ENCODE data around the gene PLEKHN1.
A peak's percentile ranks its signal among the peaks of the same experiment; 100 is the strongest.

The PLEKHN1 gene

GRCh38 chr1:997993-998744 is 31.9 kb downstream of the PLEKHN1 start:
- H3K27ac Mint-ChIP-seq: no peak overlapping the region
- H3K9me3 Mint-ChIP-seq: peaks cover under 1% of the 10 kb centered on the region
- H3K4me1 Mint-ChIP-seq: peaks cover 4% of the 10 kb centered on the region
- no peaks in the 10 kb centered on the region for H3K36me3 Mint-ChIP-seq (ENCODE audit: low read depth)
- peaks cover 20% of the 10 kb centered on the region for H3K27me3 Mint-ChIP-seq (ENCODE audit: low read depth)
- no peak for TF ChIP-seq CTCF (IDR thresholded peaks at IDR 0.05; ENCODE audit: unreplicated experiment in 3 of 3)
- H3K4me3 Mint-ChIP-seq: peak overlapping the region; percentile 77 to 81 (median 80)

GRCh38 chr1:998745-998994 is 32.4 kb downstream of the PLEKHN1 start:
- no peak overlapping the region for H3K27ac Mint-ChIP-seq
- no peaks in the 10 kb centered on the region for H3K36me3 Mint-ChIP-seq (ENCODE audit: low read depth)
- H3K9me3 Mint-ChIP-seq: no peaks in the 10 kb centered on the region
- TF ChIP-seq CTCF (IDR thresholded peaks at IDR 0.05; ENCODE audit: unreplicated experiment in 3 of 3): no peak
- H3K27me3 Mint-ChIP-seq (ENCODE audit: low read depth): peaks cover 20% of the 10 kb centered on the region
- H3K4me3 Mint-ChIP-seq: peak overlapping the region; percentile 77 to 81 (median 80)
- peaks cover 4% of the 10 kb centered on the region for H3K4me1 Mint-ChIP-seq

GRCh38 chr1:998995-999724 is 32.9 kb downstream of the PLEKHN1 start:
- peak overlapping the region; percentile 62 to 71 (median 69) for H3K4me3 Mint-ChIP-seq
- H3K9me3 Mint-ChIP-seq: no peaks in the 10 kb centered on the region
- peaks cover 4% of the 10 kb centered on the region for H3K4me1 Mint-ChIP-seq
- H3K27me3 Mint-ChIP-seq (ENCODE audit: low read depth): peaks cover 20% of the 10 kb centered on the region
- no peak for TF ChIP-seq CTCF (IDR thresholded peaks at IDR 0.05; ENCODE audit: unreplicated experiment in 3 of 3)
- no peak overlapping the region for H3K27ac Mint-ChIP-seq
- H3K36me3 Mint-ChIP-seq (ENCODE audit: low read depth): no peaks in the 10 kb centered on the region

- no peaks in the 10 kb centered on the region for H3K36me3 Mint-ChIP-seq (ENCODE audit: low read depth)
These were observed 33.6 kb downstream of the PLEKHN1 start, which contains the start of gene HES4 for GRCh38 chr1:999725-1000356. HES4 (minus strand) TSS chr1:1000097; CDS start chr1:999973, 124 bp downstream.

GRCh38 chr1:1000357-1001056 is 34.2 kb downstream of the PLEKHN1 start:
- no peaks in the 10 kb centered on the region for H3K36me3 Mint-ChIP-seq (ENCODE audit: low read depth)
- peak overlapping the region; percentile 74 to 94 (median 93) for H3K27ac Mint-ChIP-seq
- peaks cover 14% of the 10 kb centered on the region for H3K27me3 Mint-ChIP-seq (ENCODE audit: low read depth)
- H3K4me3 Mint-ChIP-seq: peak overlapping the region; percentile 87 to 91 (median 88)
- H3K4me1 Mint-ChIP-seq: peaks cover 16% of the 10 kb centered on the region
- TF ChIP-seq CTCF (IDR thresholded peaks at IDR 0.05; ENCODE audit: unreplicated experiment in 3 of 3): no peak
- no peaks in the 10 kb centered on the region for H3K9me3 Mint-ChIP-seq

More at GRCh38 chr1:999725-1000356, 33.6 kb downstream of the PLEKHN1 start, which contains the start of gene HES4:
- Mint-ChIP-seq H3K9me3 (no peaks in the 10 kb centered on the region), H3K27ac (peak within 1 kb of the TSS; percentile 74 to 94 (median 93)), H3K4me1 (peaks cover 9% of the 10 kb centered on the region), H3K27me3 (ENCODE audit: low read depth) (peaks cover 15% of the 10 kb centered on the region), H3K4me3 (peak within 1 kb of the TSS; percentile 87 to 91 (median 88))
- TF ChIP-seq CTCF (IDR thresholded peaks at IDR 0.05; ENCODE audit: unreplicated experiment in 3 of 3): no peak

Data from nephron (organoid).